ENCODE measurements around the gene PSMA3.
A peak's percentile ranks its signal among the peaks of the same experiment; 100 is the strongest.
"Not testable (repeated sequence)": the region's sequence is repeated elsewhere in the genome, so short reads cannot be mapped to it uniquely, and the experiment has no call there.

The PSMA3 gene

GRCh38 chr14:58238252-58239243 is 6.1 kb upstream of the PSMA3 start:
- Histone ChIP-seq H3K4me1 (ENCODE audit: control insufficient read depth, insufficient read depth, low read length) (peaks cover 9% of the 10 kb centered on the region), H3K9me3 (replicated peaks; ENCODE audit: low read length) (no peaks in the 10 kb centered on the region), H3K36me3 (ENCODE audit: insufficient read depth, low read length) (peaks cover 9% of the 10 kb centered on the region), H3K4me2 (ENCODE audit: low read length) (peak overlapping the region; percentile 80), H3K4me3 (ENCODE audit: low read length) (peak overlapping the region; percentile 70), H3K9ac (ENCODE audit: low read depth, low read length) (peak overlapping the region; percentile 16), H3K27me3 (ENCODE audit: control insufficient read depth, insufficient read depth, low read length) (no peaks in the 10 kb centered on the region)

GRCh38 chr14:58239244-58240195 is 5.1 kb upstream of the PSMA3 start:
- Histone ChIP-seq H3K27me3 (ENCODE audit: control insufficient read depth, insufficient read depth, low read length) (no peaks in the 10 kb centered on the region), H3K4me1 (ENCODE audit: control insufficient read depth, insufficient read depth, low read length) (peaks cover 11% of the 10 kb centered on the region), H3K4me3 (ENCODE audit: low read length) (peak overlapping the region; percentile 70), H3K9ac (ENCODE audit: low read depth, low read length) (peak overlapping the region; percentile 79), H3K4me2 (ENCODE audit: low read length) (peak overlapping the region; percentile 80), H3K9me3 (replicated peaks; ENCODE audit: low read length) (no peaks in the 10 kb centered on the region), H3K36me3 (ENCODE audit: insufficient read depth, low read length) (no peaks in the 10 kb centered on the region)

GRCh38 chr14:58243790-58244555 is 670 bp upstream of the PSMA3 start:
- Histone ChIP-seq H3K9me3 (replicated peaks; ENCODE audit: low read length) (no peaks in the 10 kb centered on the region), H3K36me3 (ENCODE audit: insufficient read depth, low read length) (no peaks in the 10 kb centered on the region), H3K27me3 (ENCODE audit: control insufficient read depth, insufficient read depth, low read length) (no peaks in the 10 kb centered on the region), H3K4me2 (ENCODE audit: low read length) (peak overlapping the region; percentile 81), H3K4me1 (ENCODE audit: control insufficient read depth, insufficient read depth, low read length) (peaks cover 18% of the 10 kb centered on the region), H3K4me3 (ENCODE audit: low read length) (peak overlapping the region; percentile 81), H3K9ac (ENCODE audit: low read depth, low read length) (peak overlapping the region; percentile 81)

GRCh38 chr14:58245562-58245961 is 919 bp downstream of the PSMA3 start:
- peak overlapping the region; percentile 81 for H3K4me3 ChIP-seq (ENCODE audit: low read length)
- peak overlapping the region; percentile 94 for H3K9ac ChIP-seq (ENCODE audit: low read depth, low read length)
- H3K9me3 ChIP-seq (replicated peaks; ENCODE audit: low read length), result no peaks in the 10 kb centered on the region

GRCh38 chr14:58249611-58250010 is 5.0 kb downstream of the PSMA3 start:
- Histone ChIP-seq H3K36me3 (ENCODE audit: insufficient read depth, low read length) (peaks cover 33% of the 10 kb centered on the region), H3K4me1 (ENCODE audit: control insufficient read depth, insufficient read depth, low read length) (peaks cover 12% of the 10 kb centered on the region), H3K4me3 (ENCODE audit: low read length) (no peak overlapping the region), H3K27me3 (ENCODE audit: control insufficient read depth, insufficient read depth, low read length) (no peaks in the 10 kb centered on the region), H3K4me2 (ENCODE audit: low read length) (no peak overlapping the region), H3K9me3 (replicated peaks; ENCODE audit: low read length) (no peaks in the 10 kb centered on the region), H3K9ac (ENCODE audit: low read depth, low read length) (no peak overlapping the region)

More at GRCh38 chr14:58245562-58245961, 919 bp downstream of the PSMA3 start:
- peak overlapping the region; percentile 85 for H3K4me2 ChIP-seq (ENCODE audit: low read length)
- H3K4me1 ChIP-seq (ENCODE audit: control insufficient read depth, insufficient read depth, low read length), result peaks cover 17% of the 10 kb centered on the region
- no peaks in the 10 kb centered on the region for H3K27me3 ChIP-seq (ENCODE audit: control insufficient read depth, insufficient read depth, low read length)
- peaks cover 9% of the 10 kb centered on the region for H3K36me3 ChIP-seq (ENCODE audit: insufficient read depth, low read length)

GRCh38 chr14:58258156-58258555 is 13.5 kb downstream of the PSMA3 start:
- Histone ChIP-seq H3K27me3 (ENCODE audit: control insufficient read depth, insufficient read depth, low read length) (no peaks in the 10 kb centered on the region), H3K36me3 (ENCODE audit: insufficient read depth, low read length) (peaks cover 69% of the 10 kb centered on the region), H3K9me3 (replicated peaks; ENCODE audit: low read length) (no peaks in the 10 kb centered on the region), H3K4me3 (ENCODE audit: low read length) (no peak overlapping the region), H3K4me1 (ENCODE audit: control insufficient read depth, insufficient read depth, low read length) (no peaks in the 10 kb centered on the region), H3K9ac (ENCODE audit: low read depth, low read length) (no peak overlapping the region), H3K4me2 (ENCODE audit: low read length) (no peak overlapping the region)

- H3K36me3 ChIP-seq (ENCODE audit: insufficient read depth, low read length), result peaks cover 88% of the 10 kb centered on the region
- H3K9me3 ChIP-seq (replicated peaks; ENCODE audit: low read length); H3K4me2 ChIP-seq (ENCODE audit: low read length); H3K27me3 ChIP-seq (ENCODE audit: control insufficient read depth, insufficient read depth, low read length); H3K4me1 ChIP-seq (ENCODE audit: control insufficient read depth, insufficient read depth, low read length); H3K4me3 ChIP-seq (ENCODE audit: low read length); H3K9ac ChIP-seq (ENCODE audit: low read depth, low read length): not testable (repeated sequence)
Observed at GRCh38 chr14:58262005-58262404, 17.4 kb downstream of the PSMA3 start.

- Histone ChIP-seq H3K4me1 (ENCODE audit: control insufficient read depth, insufficient read depth, low read length) (no peaks in the 10 kb centered on the region), H3K4me2 (ENCODE audit: low read length) (no peak overlapping the region), H3K36me3 (ENCODE audit: insufficient read depth, low read length) (peaks cover 93% of the 10 kb centered on the region), H3K27me3 (ENCODE audit: control insufficient read depth, insufficient read depth, low read length) (no peaks in the 10 kb centered on the region), H3K9me3 (replicated peaks; ENCODE audit: low read length) (no peaks in the 10 kb centered on the region), H3K9ac (ENCODE audit: low read depth, low read length) (no peak overlapping the region), H3K4me3 (ENCODE audit: low read length) (no peak overlapping the region)
Observed at GRCh38 chr14:58265401-58265800, 20.8 kb downstream of the PSMA3 start.

- Histone ChIP-seq H3K27me3 (ENCODE audit: control insufficient read depth, insufficient read depth, low read length) (no peaks in the 10 kb centered on the region), H3K36me3 (ENCODE audit: insufficient read depth, low read length) (peaks cover 76% of the 10 kb centered on the region), H3K9ac (ENCODE audit: low read depth, low read length) (no peak overlapping the region), H3K4me1 (ENCODE audit: control insufficient read depth, insufficient read depth, low read length) (peaks cover 5% of the 10 kb centered on the region), H3K9me3 (replicated peaks; ENCODE audit: low read length) (no peaks in the 10 kb centered on the region), H3K4me3 (ENCODE audit: low read length) (no peak overlapping the region), H3K4me2 (ENCODE audit: low read length) (no peak overlapping the region)
Observed at GRCh38 chr14:58270628-58271027, 26.0 kb downstream of the PSMA3 start.

- Histone ChIP-seq H3K27me3 (ENCODE audit: control insufficient read depth, insufficient read depth, low read length) (no peaks in the 10 kb centered on the region), H3K36me3 (ENCODE audit: insufficient read depth, low read length) (peaks cover 63% of the 10 kb centered on the region), H3K9ac (ENCODE audit: low read depth, low read length) (no peak overlapping the region), H3K4me1 (ENCODE audit: control insufficient read depth, insufficient read depth, low read length) (peaks cover 16% of the 10 kb centered on the region), H3K4me2 (ENCODE audit: low read length) (no peak overlapping the region), H3K4me3 (ENCODE audit: low read length) (no peak overlapping the region), H3K9me3 (replicated peaks; ENCODE audit: low read length) (no peaks in the 10 kb centered on the region)
Observed at GRCh38 chr14:58272588-58273372, 28.1 kb downstream of the PSMA3 start.
